ENCODE data around the gene ACAD8. TPM values are rescaled to one million over a fixed set of nuclear protein-coding genes. Genes with fewer than 3 reads are reported as not detected.

The ACAD8 gene
- total RNA-seq, 2 donors from 2014 or later: 39.4 to 46.1 TPM

DNA sequence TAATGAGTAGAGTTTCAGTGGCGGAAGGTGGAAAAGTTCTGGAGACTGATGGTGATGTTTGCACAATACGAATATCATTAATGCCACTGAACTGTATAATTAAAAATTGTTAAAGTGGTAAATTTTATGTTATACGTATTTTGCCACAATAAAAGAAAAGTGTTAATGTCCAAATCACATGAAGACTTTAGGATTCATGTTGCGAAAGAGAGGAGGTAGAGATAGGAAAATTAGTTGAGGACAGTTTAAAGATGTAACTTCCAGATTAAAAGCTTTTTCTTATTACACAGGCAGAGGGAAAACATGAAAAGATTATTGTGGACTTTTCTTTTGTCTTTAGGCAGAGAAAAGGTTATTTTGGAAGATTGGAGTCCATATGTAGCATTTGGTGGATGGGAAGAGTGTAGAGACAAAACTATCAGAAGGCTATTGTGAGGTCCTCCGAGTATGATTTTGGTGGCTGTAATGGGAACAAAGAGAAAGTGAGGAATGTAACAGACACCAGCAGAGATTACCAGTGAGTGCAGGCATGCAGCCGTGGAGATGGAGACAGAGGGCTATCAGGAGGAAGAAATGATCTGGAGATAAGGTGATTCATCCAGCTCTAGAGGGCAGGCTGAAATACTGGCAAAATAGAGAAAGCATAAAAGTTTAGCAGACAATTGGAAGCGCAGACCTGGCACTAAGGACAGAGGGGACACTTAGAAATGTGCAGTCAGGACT is 16.4 kb upstream of the ACAD8 start:
- intact Hi-C loops (cut with DNase I): no loop called here
- H3K4me1 ChIP-seq (replicated peaks): no peaks in the 10 kb centered on the region
- H3K27ac ChIP-seq: no peak overlapping the region
- 85% methylated on average over 7 of the region's 7 CpGs for WGBS
- no peaks in the 10 kb centered on the region for H3K27me3 ChIP-seq (replicated peaks; ENCODE audit: insufficient read depth)
- H3K36me3 ChIP-seq: no peaks in the 10 kb centered on the region
- no peak overlapping the region for H3K4me3 ChIP-seq
- DNase-seq (ENCODE audit: low spot score): no peak
- H3K9me3 ChIP-seq: no peaks in the 10 kb centered on the region
- no peak for TF ChIP-seq CTCF (IDR thresholded peaks at IDR 0.05)
- TF ChIP-seq POLR2A (IDR thresholded peaks at IDR 0.05): no peak

- Histone ChIP-seq H3K4me1 (replicated peaks) (no peaks in the 10 kb centered on the region), H3K27me3 (replicated peaks; ENCODE audit: insufficient read depth) (no peaks in the 10 kb centered on the region), H3K36me3 (no peaks in the 10 kb centered on the region), H3K4me3 (no peak overlapping the region), H3K9me3 (no peaks in the 10 kb centered on the region), H3K27ac (no peak overlapping the region)
- TF ChIP-seq POLR2A (IDR thresholded peaks at IDR 0.05): no peak
- 84% methylated on average over 11 of the region's 11 CpGs for WGBS
- intact Hi-C loops (cut with DNase I): no loop called here
- no peak for DNase-seq (ENCODE audit: low spot score)
Observed at GRCh38 chr11:134237557-134237922, 15.8 kb upstream of the ACAD8 start.

- Histone ChIP-seq H3K9me3 (no peaks in the 10 kb centered on the region), H3K36me3 (no peaks in the 10 kb centered on the region), H3K4me3 (no peak overlapping the region), H3K27me3 (replicated peaks; ENCODE audit: insufficient read depth) (no peaks in the 10 kb centered on the region), H3K27ac (no peak overlapping the region), H3K4me1 (replicated peaks) (no peaks in the 10 kb centered on the region)
- TF ChIP-seq POLR2A (IDR thresholded peaks at IDR 0.05) (no peak), POLR2AphosphoS5 (IDR thresholded peaks at IDR 0.05) (no peak), CTCF (IDR thresholded peaks at IDR 0.05) (no peak)
- whole genome bisulfite sequencing: 95% methylated on average over 5 of the region's 5 CpGs
- intact Hi-C loops (cut with DNase I): no loop called here
- DNase-seq (ENCODE audit: low spot score): no peak
Observed at GRCh38 chr11:134238956-134239355, 14.4 kb upstream of the ACAD8 start.

DNA sequence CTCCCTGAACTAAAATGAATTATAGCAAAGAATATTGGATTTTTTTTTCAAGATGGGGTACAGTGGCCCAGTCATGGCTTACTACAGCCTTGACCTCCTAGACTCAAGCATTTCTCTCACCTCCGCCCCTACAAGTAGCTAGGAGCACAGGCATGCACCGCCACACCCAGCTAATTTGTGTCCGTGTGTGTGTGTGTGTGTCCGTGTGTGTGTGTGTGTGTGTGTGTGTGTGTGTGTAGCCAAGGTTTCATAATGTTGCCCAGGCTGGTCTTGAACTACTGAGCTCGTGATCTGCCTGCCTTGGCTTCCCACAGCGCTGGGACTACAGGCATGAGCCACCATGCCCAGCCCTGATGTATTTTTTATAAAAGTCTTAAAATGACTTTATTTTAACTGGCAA is 12.8 kb upstream of the ACAD8 start:
- intact Hi-C loops (cut with DNase I): no loop called here
- no peaks in the 10 kb centered on the region for H3K36me3 ChIP-seq
- no peak overlapping the region for H3K4me3 ChIP-seq
- no peaks in the 10 kb centered on the region for H3K27me3 ChIP-seq (replicated peaks; ENCODE audit: insufficient read depth)
- no peak for DNase-seq (ENCODE audit: low spot score)
- TF ChIP-seq POLR2AphosphoS5 (IDR thresholded peaks at IDR 0.05) (no peak), POLR2A (IDR thresholded peaks at IDR 0.05) (no peak)
- no peaks in the 10 kb centered on the region for H3K4me1 ChIP-seq (replicated peaks)
- no peaks in the 10 kb centered on the region for H3K9me3 ChIP-seq
- no peak overlapping the region for H3K27ac ChIP-seq
- WGBS: 69% methylated on average over 6 of the region's 6 CpGs

- no peaks in the 10 kb centered on the region for H3K36me3 ChIP-seq
- H3K9me3 ChIP-seq: no peaks in the 10 kb centered on the region
- no peak overlapping the region for H3K27ac ChIP-seq
- WGBS: 80% methylated on average over 9 of the region's 9 CpGs
- no peaks in the 10 kb centered on the region for H3K27me3 ChIP-seq (replicated peaks; ENCODE audit: insufficient read depth)
- H3K4me3 ChIP-seq: no peak overlapping the region
- no peaks in the 10 kb centered on the region for H3K4me1 ChIP-seq (replicated peaks)
- DNase-seq (ENCODE audit: low spot score): no peak
- intact Hi-C loops (cut with DNase I): no loop called here
- no peak for TF ChIP-seq POLR2A (IDR thresholded peaks at IDR 0.05)
- no peak for TF ChIP-seq CTCF (IDR thresholded peaks at IDR 0.05)
- TF ChIP-seq POLR2AphosphoS5 (IDR thresholded peaks at IDR 0.05): no peak
Observed at GRCh38 chr11:134242376-134242775, 11.0 kb upstream of the ACAD8 start.

DNA sequence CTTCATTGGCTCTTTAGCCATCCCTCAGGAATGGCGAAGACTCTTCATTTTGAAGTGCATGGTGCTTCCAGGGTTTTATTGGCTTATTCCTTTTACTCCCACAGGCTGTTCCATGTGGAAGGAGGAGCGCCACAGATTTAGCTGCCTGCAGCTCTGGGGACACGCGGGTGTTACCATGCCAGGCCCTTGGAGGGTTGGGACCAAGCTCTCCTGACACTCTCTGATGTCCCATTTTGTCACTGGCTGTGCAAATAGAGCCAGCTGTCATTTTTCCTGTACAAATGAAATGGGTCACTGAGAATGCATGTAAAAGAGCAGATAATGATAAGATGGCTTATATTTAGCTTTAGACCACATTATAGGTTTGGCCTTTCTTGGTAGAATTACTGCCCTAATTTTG is 9.5 kb upstream of the ACAD8 start:
- no peaks in the 10 kb centered on the region for H3K9me3 ChIP-seq
- no peak overlapping the region for H3K4me3 ChIP-seq
- TF ChIP-seq POLR2AphosphoS5 (IDR thresholded peaks at IDR 0.05) (no peak), POLR2A (IDR thresholded peaks at IDR 0.05) (no peak), CTCF (IDR thresholded peaks at IDR 0.05) (no peak)
- intact Hi-C loops (cut with DNase I): no loop called here
- DNase-seq (ENCODE audit: low spot score): no peak
- 87% methylated on average over 4 of the region's 4 CpGs for whole genome bisulfite sequencing
- no peaks in the 10 kb centered on the region for H3K4me1 ChIP-seq (replicated peaks)
- H3K36me3 ChIP-seq: no peaks in the 10 kb centered on the region
- H3K27me3 ChIP-seq (replicated peaks; ENCODE audit: insufficient read depth): no peaks in the 10 kb centered on the region
- H3K27ac ChIP-seq: no peak overlapping the region
